GM19468 (cell line): ENCODE data around the gene FOXJ3.

Experiments
- ATAC-seq: cut with Tn5 transposase; IDR thresholded peaks from one replicate; pipeline ENCODE4 v1.9.1; 2021; ENCODE audit warnings: mild to moderate bottlenecking, moderate library complexity, moderate number of reproducible peaks; ENCODE audit not compliant: unreplicated experiment; ENCODE audit errors: extremely low read depth

Gene FOXJ3

GRCh38 chr1:42173155-42173933 lies 161.7 kb downstream of the FOXJ3 start:
- ATAC-seq, result no peak

- ATAC-seq, result no peak
These were observed 162.5 kb downstream of the FOXJ3 start for GRCh38 chr1:42172381-42173133.

GRCh38 chr1:42171679-42172266 lies 163.3 kb downstream of the FOXJ3 start:
- no peak for ATAC-seq

- ATAC-seq, result no peak
These were observed 164.0 kb downstream of the FOXJ3 start for GRCh38 chr1:42170779-42171621.

GRCh38 chr1:42168763-42169162 lies 166.3 kb downstream of the FOXJ3 start:
- no peak for ATAC-seq

- ATAC-seq, result no peak
These were observed 166.7 kb downstream of the FOXJ3 start for GRCh38 chr1:42168391-42168670.

- ATAC-seq, result no peak
These were observed 167.2 kb downstream of the FOXJ3 start for GRCh38 chr1:42167611-42168390.

GRCh38 chr1:42165511-42166210 lies 169.4 kb downstream of the FOXJ3 start:
- ATAC-seq, result no peak

- no peak for ATAC-seq
These were observed 170.2 kb downstream of the FOXJ3 start, which contains the start of gene GUCA2A for GRCh38 chr1:42164551-42165420. Gene GUCA2A (minus strand): TSS chr1:42164745. CDS start chr1:42164712, 33 bp downstream.

GRCh38 chr1:42163536-42164503 lies 171.2 kb downstream of the FOXJ3 start:
- ATAC-seq, result no peak

GRCh38 chr1:42163114-42163513 lies 171.9 kb downstream of the FOXJ3 start:
- no peak for ATAC-seq

- no peak for ATAC-seq
These were observed 172.9 kb downstream of the FOXJ3 start for GRCh38 chr1:42162181-42162580.

- ATAC-seq, result no peak
These were observed 176.8 kb downstream of the FOXJ3 start for GRCh38 chr1:42158189-42158588.

- ATAC-seq, result no peak
These were observed 177.4 kb downstream of the FOXJ3 start for GRCh38 chr1:42157667-42158066.

GRCh38 chr1:42155362-42155761 lies 179.7 kb downstream of the FOXJ3 start:
- ATAC-seq, result no peak

GRCh38 chr1:42154685-42155084 lies 180.3 kb downstream of the FOXJ3 start:
- ATAC-seq, result no peak

GRCh38 chr1:42153624-42154023 lies 181.4 kb downstream of the FOXJ3 start:
- no peak for ATAC-seq
